GM10248 (cell line): ENCODE measurements around the gene TEX2.

Experiments
- CTCF ChIA-PET: fragments of 300-600 bp; sonication (Branson Sonifier 250); formaldehyde crosslinking; extraction: SDS; loops from one replicate; lab custom pipeline; 2021; ENCODE audit warnings: antibody characterized with exemption; lab: Yijun Ruan, JAX
- POLR2A ChIA-PET: fragments of 350-650 bp; sonication (Branson Sonifier 250); formaldehyde crosslinking; extraction: SDS; loops from one replicate; lab custom pipeline; 2020; ENCODE audit warnings: antibody characterized with exemption; lab: Yijun Ruan, JAX
- DNase-seq: peaks from one replicate; pipeline ENCODE4 v3.0.0; 2012; ENCODE audit errors: extremely low spot score
- CTCF ChIP-seq: IDR thresholded peaks from 2 replicates; pipeline ENCODE4 v1.5.1; 2012; ENCODE audit warnings: mild to moderate bottlenecking, low read depth; ENCODE audit errors: extremely low read depth, missing control alignments, control extremely low read depth

Gene TEX2

GRCh38 chr17:64236827-64237403 lies 26.1 kb downstream of the TEX2 start:
- DNase-seq = no peak
- ChIA-PET CTCF (interaction anchor here (0.9 to 2.4 kb wide), 8 partner anchors 9 to 211 kb away, joined by 3 to 8 read pairs (median 4); no protein-coding TSS in a partner anchor), POLR2A (no interaction called here)
- no peak for TF ChIP-seq CTCF

- TF ChIP-seq CTCF = no peak
- ChIA-PET POLR2A (no interaction called here), CTCF (interaction anchor here (1.7 to 2.6 kb wide), 2 partner anchors 17 to 67 kb away, joined by 3 to 7 read pairs; no protein-coding TSS in a partner anchor)
- DNase-seq = no peak
Measured at GRCh38 chr17:64234961-64235360, 28.1 kb downstream of the TEX2 start.

GRCh38 chr17:64232466-64233262 lies 30.4 kb downstream of the TEX2 start:
- CTCF ChIA-PET = interaction anchor here (1.2 to 4.8 kb wide), 3 partner anchors 9 to 24 kb away, joined by 3 to 28 read pairs (median 3); no protein-coding TSS in a partner anchor

DNA sequence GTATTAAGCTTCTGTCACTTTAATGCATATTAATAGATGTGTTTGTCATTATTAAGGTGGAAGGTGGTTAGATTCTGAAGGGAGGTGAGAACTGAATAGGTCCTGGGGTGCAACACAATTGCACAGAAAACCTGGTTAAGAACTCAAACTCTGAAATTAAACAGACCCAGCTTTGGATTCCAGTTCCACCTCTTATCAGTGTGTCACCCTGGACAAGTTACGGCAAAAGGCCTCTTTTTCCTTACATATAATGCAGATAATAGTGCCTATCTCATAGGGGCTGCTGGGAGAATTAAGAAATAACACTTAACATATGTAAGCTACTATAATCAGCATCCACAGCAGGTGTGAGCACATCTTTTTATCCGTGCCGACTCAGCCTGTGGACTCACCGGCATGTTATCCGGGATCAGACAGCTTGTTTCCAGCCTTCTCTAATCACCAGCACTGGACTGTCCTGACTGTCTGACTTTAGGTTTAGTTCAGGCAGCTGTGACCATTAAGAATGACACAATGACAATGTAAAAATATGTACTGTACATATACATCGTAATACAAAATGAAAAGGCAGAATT lies 31.4 kb downstream of the TEX2 start:
- DNase-seq = no peak
- CTCF ChIA-PET = interaction anchor here (0.7 to 4.8 kb wide), 4 partner anchors 9 to 285 kb away, joined by 3 to 28 read pairs (median 4); no protein-coding TSS in a partner anchor
- POLR2A ChIA-PET = no interaction called here
- TF ChIP-seq CTCF = no peak

More at GRCh38 chr17:64232466-64233262, 30.4 kb downstream of the TEX2 start:
- POLR2A ChIA-PET = no interaction called here
- TF ChIP-seq CTCF = no peak
- no peak for DNase-seq

GRCh38 chr17:64230791-64231408 lies 32.2 kb downstream of the TEX2 start:
- ChIA-PET POLR2A (no interaction called here), CTCF (interaction anchor here (0.7 to 4.8 kb wide), 4 partner anchors 9 to 284 kb away, joined by 3 to 28 read pairs (median 4); no protein-coding TSS in a partner anchor)
- no peak for DNase-seq
- no peak for TF ChIP-seq CTCF
